GM19193 (cell line): Measurements from ENCODE around the gene RGS7.

Experiments used
- POLR2A ChIP-seq: IDR thresholded peaks from 4 replicates; pipeline ENCODE4 v1.6.1; 2011; ENCODE audit not compliant: insufficient read depth, insufficient read length; ENCODE audit errors: extremely low read depth

The RGS7 gene

GRCh38 chr1:241045659-241046058 lies 311.3 kb downstream of the RGS7 start:
- no peak for TF ChIP-seq POLR2A

- TF ChIP-seq POLR2A: no peak
Observed at GRCh38 chr1:241034203-241034936, 322.6 kb downstream of the RGS7 start.

GRCh38 chr1:241024834-241025233 lies 332.2 kb downstream of the RGS7 start:
- TF ChIP-seq POLR2A: no peak

- no peak for TF ChIP-seq POLR2A
Observed at GRCh38 chr1:241022366-241022765, 334.6 kb downstream of the RGS7 start.

GRCh38 chr1:241020851-241021697 lies 335.9 kb downstream of the RGS7 start:
- no peak for TF ChIP-seq POLR2A

- no peak for TF ChIP-seq POLR2A
Observed at GRCh38 chr1:241012708-241013340, 344.2 kb downstream of the RGS7 start.

- no peak for TF ChIP-seq POLR2A
Observed at GRCh38 chr1:241007668-241008067, 349.3 kb downstream of the RGS7 start.

- no peak for TF ChIP-seq POLR2A
Observed at GRCh38 chr1:240999826-241000225, 357.2 kb downstream of the RGS7 start.

- TF ChIP-seq POLR2A: no peak
Observed at GRCh38 chr1:240998441-240999015, 358.5 kb downstream of the RGS7 start.

- no peak for TF ChIP-seq POLR2A
Observed at GRCh38 chr1:240998024-240998423, 359.0 kb downstream of the RGS7 start.

- TF ChIP-seq POLR2A: no peak
Observed at GRCh38 chr1:240993004-240993403, 364.0 kb downstream of the RGS7 start.

- no peak for TF ChIP-seq POLR2A
Observed at GRCh38 chr1:240991230-240991629, 365.8 kb downstream of the RGS7 start.

- TF ChIP-seq POLR2A: no peak
Observed at GRCh38 chr1:240987928-240988327, 369.1 kb downstream of the RGS7 start.

GRCh38 chr1:240985081-240985480 lies 371.9 kb downstream of the RGS7 start:
- TF ChIP-seq POLR2A: no peak

GRCh38 chr1:240980342-240980741 lies 376.7 kb downstream of the RGS7 start:
- TF ChIP-seq POLR2A: no peak

GRCh38 chr1:240976685-240977084 lies 380.3 kb downstream of the RGS7 start:
- no peak for TF ChIP-seq POLR2A

GRCh38 chr1:240973875-240974274 lies 383.1 kb downstream of the RGS7 start:
- no peak for TF ChIP-seq POLR2A
